Brain pericyte (primary cell): ENCODE results near the gene HOXA11.

Experiments used
- DNase-seq: peaks from one replicate; pipeline ENCODE4 v3.0.0-alpha.2; 2012; ENCODE audit warnings: low read depth, low spot score

The HOXA11 gene

GRCh38 chr7:27158436-27159265 is 26.4 kb downstream of the HOXA11 start:
- no peak for DNase-seq

GRCh38 chr7:27157702-27158431 is 27.2 kb downstream of the HOXA11 start:
- no peak for DNase-seq

- DNase-seq = no peak
Observed at GRCh38 chr7:27156916-27157701, 27.9 kb downstream of the HOXA11 start.

- DNase-seq = no peak
Observed at GRCh38 chr7:27156508-27156898, 28.5 kb downstream of the HOXA11 start, which contains the start of gene HOXA7. Gene HOXA7, minus strand, starts transcription at chr7:27156675. Its CDS starts 130 bp downstream, at chr7:27156545.

- no peak for DNase-seq
Observed at GRCh38 chr7:27155816-27156507, 29.1 kb downstream of the HOXA11 start.

- DNase-seq = no peak
Observed at GRCh38 chr7:27154901-27155815, 29.9 kb downstream of the HOXA11 start.

- no peak for DNase-seq
Observed at GRCh38 chr7:27154369-27154768, 30.7 kb downstream of the HOXA11 start.

GRCh38 chr7:27153526-27153925 is 31.5 kb downstream of the HOXA11 start:
- DNase-seq = no peak

GRCh38 chr7:27152816-27153442 is 32.1 kb downstream of the HOXA11 start:
- no peak for DNase-seq

- DNase-seq = no peak
Observed at GRCh38 chr7:27151931-27152815, 32.9 kb downstream of the HOXA11 start, which contains the start of gene HOXA3. Gene HOXA3, minus strand, starts transcription at chr7:27152583. Its CDS starts 41,943 bp downstream, at chr7:27110640.

- DNase-seq = no peak
Observed at GRCh38 chr7:27151341-27151930, 33.6 kb downstream of the HOXA11 start.

GRCh38 chr7:27150568-27151340 is 34.3 kb downstream of the HOXA11 start:
- no peak for DNase-seq

GRCh38 chr7:27149842-27150567 is 35.0 kb downstream of the HOXA11 start:
- DNase-seq = no peak

GRCh38 chr7:27148756-27149641 is 36.0 kb downstream of the HOXA11 start:
- no peak for DNase-seq

GRCh38 chr7:27148031-27148755 is 36.8 kb downstream of the HOXA11 start:
- no peak for DNase-seq
